Gastrocnemius medialis (tissue), 4 donors: ENCODE data around the gene DRGX.

Experiments
- CTCF ChIP-seq, 5 experiments: fragments of 450-650 bp in 3 of 5; fragments of 200-600 bp in 2 of 5; sonication (generic) in 2 of 5; IDR thresholded peaks in 4 of 5; conservative IDR thresholded peaks in 1 of 5; 1 replicate in 4 of 5; 2 replicates in 1 of 5; pipeline ENCODE4 v1.5.1; 2016 to 2019; ENCODE audit warnings: antibody characterized with exemption in 5 of 5, mild to moderate bottlenecking in 3 of 5, moderate library complexity in 3 of 5
- POLR2A ChIP-seq, 2 donors: fragments of 450-650 bp; IDR thresholded peaks; one replicate each; pipeline ENCODE4 v1.6.1; 2017; ENCODE audit warnings: antibody characterized with exemption in 2 of 2, mild to moderate bottlenecking in 2 of 2, moderate library complexity in 2 of 2

GRCh38 chr10:49327036-49327813 lies 68.7 kb downstream of the DRGX start:
- no peak for TF ChIP-seq POLR2A (IDR thresholded peaks at IDR 0.05)
- TF ChIP-seq CTCF (IDR thresholded peaks at IDR 0.05 in 4 of 5, conservative IDR thresholded peaks at IDR 0.05 in 1 of 5), result no peak
